Smooth muscle cell (in vitro differentiated cells): ENCODE results near the gene PDYN. TPM values are rescaled to one million over a fixed set of nuclear protein-coding genes. Genes with fewer than 3 reads are reported as not detected.

Experiments
- DNase-seq: peaks from one replicate; lab custom pipeline; 2025; ENCODE audit not compliant: unreplicated experiment; lab: John Stamatoyannopoulos, UW
- H2AFZ ChIP-seq: fragments of 200-600 bp; sonication (generic); 2 replicates; pipeline ENCODE4 v1.6.0; 2016; ENCODE audit warnings: antibody characterized with exemption, low read depth, mild to moderate bottlenecking
- H3F3A ChIP-seq: fragments of 200-600 bp; sonication (generic); 2 replicates; pipeline ENCODE4 v1.6.0; 2017; ENCODE audit warnings: antibody characterized with exemption, low read depth
- H3K27ac ChIP-seq: fragments of 200-600 bp; sonication (generic); 2 replicates; pipeline ENCODE4 v1.5.1; 2016; ENCODE audit warnings: low read depth, mild to moderate bottlenecking
- H3K27me3 ChIP-seq: fragments of 200-600 bp; sonication (generic); 2 replicates; pipeline ENCODE4 v1.6.1; 2016; ENCODE audit warnings: low read depth, mild to moderate bottlenecking
- H3K36me3 ChIP-seq: fragments of 200-600 bp; sonication (generic); 2 replicates; pipeline ENCODE4 v1.5.1; 2016; ENCODE audit warnings: low read depth
- H3K4me1 ChIP-seq: fragments of 200-600 bp; sonication (generic); 2 replicates; pipeline ENCODE4 v1.5.1; 2016; ENCODE audit warnings: low read depth
- H3K4me2 ChIP-seq: fragments of 200-600 bp; sonication (generic); 2 replicates; pipeline ENCODE4 v1.6.0; 2016; ENCODE audit warnings: mild to moderate bottlenecking
- H3K4me3 ChIP-seq: fragments of 200-600 bp; sonication (generic); 2 replicates; pipeline ENCODE4 v1.5.1; 2016; ENCODE audit warnings: mild to moderate bottlenecking
- H3K79me2 ChIP-seq: fragments of 200-600 bp; sonication (generic); 2 replicates; pipeline ENCODE4 v1.6.0; 2016; ENCODE audit warnings: low read depth, mild to moderate bottlenecking
- H3K9ac ChIP-seq: fragments of 200-600 bp; sonication (generic); 2 replicates; pipeline ENCODE4 v1.6.0; 2016; ENCODE audit warnings: low read depth
- H3K9me3 ChIP-seq: fragments of 200-600 bp; sonication (generic); replicated peaks from 2 replicates; pipeline ENCODE4 v1.5.1; 2016; ENCODE audit warnings: low read depth
- H4K20me1 ChIP-seq: fragments of 200-600 bp; sonication (generic); 2 replicates; pipeline ENCODE4 v1.6.0; 2016; ENCODE audit warnings: low read depth
- CTCF ChIP-seq: fragments of 200-600 bp; sonication (generic); IDR thresholded peaks from 2 replicates; pipeline ENCODE4 v1.5.1; 2017; ENCODE audit warnings: borderline replicate concordance, mild to moderate bottlenecking, antibody characterized with exemption; ENCODE audit not compliant: insufficient read depth, poor library complexity, severe bottlenecking
- WGBS: methylation state at CpG from one replicate; pipeline ENCODE4 v1.1.7; 2016; ENCODE audit warnings: low lambda C conversion rate; 5-methylcytosine and 5-hydroxymethylcytosine counted together
- polyA plus RNA-seq: library from polyadenylated mRNA; unstranded; fragments of >200 nt; fragmentation: Nextera tagmentation; extraction: Ambion mirVana; gene quantifications from 2 replicates; pipeline ENCODE4 v1.2.1, GENCODE V29; 2016
- total RNA-seq: library from RNA; depleted of rRNA; stranded (reverse); fragments of >200 nt; gene quantifications from 2 replicates; pipeline ENCODE4 v1.2.3, GENCODE V29; 2014

PDYN gene
- total and polyA plus RNA-seq, 2 experiments from 2014 or later: not detected

- Histone ChIP-seq H3K79me2 (no peaks in the 10 kb centered on the region), H4K20me1 (no peaks in the 10 kb centered on the region), H3K36me3 (no peaks in the 10 kb centered on the region), H3K27me3 (peaks cover 53% of the 10 kb centered on the region), H3K4me2 (no peak overlapping the region), H3K4me3 (no peak overlapping the region), H2AFZ (no peak overlapping the region), H3K27ac (no peak overlapping the region), H3F3A (no peaks in the 10 kb centered on the region), H3K9me3 (no peaks in the 10 kb centered on the region), H3K9ac (no peak overlapping the region), H3K4me1 (no peaks in the 10 kb centered on the region)
- TF ChIP-seq CTCF: no peak
- no peak for DNase-seq
- WGBS: 59% methylated on average over 8 of the region's 8 CpGs
Observed at GRCh38 chr20:1992359-1993110, 1.3 kb downstream of the PDYN start.

- TF ChIP-seq CTCF: no peak
- no peaks in the 10 kb centered on the region for H4K20me1 ChIP-seq
- no peak overlapping the region for H3K4me2 ChIP-seq
- H3K9me3 ChIP-seq: no peaks in the 10 kb centered on the region
- no peak overlapping the region for H3K4me3 ChIP-seq
- H3K27ac ChIP-seq: no peak overlapping the region
- no peaks in the 10 kb centered on the region for H3F3A ChIP-seq
- no peaks in the 10 kb centered on the region for H3K4me1 ChIP-seq
- 76% methylated on average over 3 of the region's 3 CpGs for WGBS
- H3K27me3 ChIP-seq: peaks cover 56% of the 10 kb centered on the region
- DNase-seq: no peak
- no peaks in the 10 kb centered on the region for H3K79me2 ChIP-seq
- no peak overlapping the region for H2AFZ ChIP-seq
- H3K36me3 ChIP-seq: no peaks in the 10 kb centered on the region
- no peak overlapping the region for H3K9ac ChIP-seq
Observed at GRCh38 chr20:1987826-1988225, 6.0 kb downstream of the PDYN start.

- Histone ChIP-seq H3K4me2 (no peak overlapping the region), H3K79me2 (no peaks in the 10 kb centered on the region), H3K36me3 (no peaks in the 10 kb centered on the region), H3K4me3 (no peak overlapping the region), H3K27me3 (peaks cover 30% of the 10 kb centered on the region), H2AFZ (no peak overlapping the region), H3K4me1 (no peaks in the 10 kb centered on the region), H3K27ac (no peak overlapping the region), H3K9ac (no peak overlapping the region), H4K20me1 (no peaks in the 10 kb centered on the region), H3K9me3 (no peaks in the 10 kb centered on the region), H3F3A (no peaks in the 10 kb centered on the region)
- TF ChIP-seq CTCF: no peak
- DNase-seq: no peak
- 77% methylated on average over 4 of the region's 4 CpGs for WGBS
Observed at GRCh38 chr20:1983301-1983700, 10.6 kb downstream of the PDYN start.

GRCh38 chr20:1982686-1983085, 11.2 kb downstream of the PDYN start:
- Histone ChIP-seq H3K4me1 (no peaks in the 10 kb centered on the region), H3K27me3 (peaks cover 33% of the 10 kb centered on the region), H3K27ac (no peak overlapping the region), H3K36me3 (no peaks in the 10 kb centered on the region), H3K79me2 (no peaks in the 10 kb centered on the region), H3K4me3 (no peak overlapping the region), H2AFZ (no peak overlapping the region), H4K20me1 (no peaks in the 10 kb centered on the region), H3K9me3 (no peaks in the 10 kb centered on the region), H3K4me2 (no peak overlapping the region), H3K9ac (no peak overlapping the region), H3F3A (no peaks in the 10 kb centered on the region)
- TF ChIP-seq CTCF: no peak
- no peak for DNase-seq
- 95% methylated on average over 5 of the region's 5 CpGs for WGBS
